Measurements from ENCODE around the gene RBM4. TPM values are rescaled to one million over a fixed set of nuclear protein-coding genes. Genes with fewer than 3 reads are reported as not detected.

Gene RBM4
- total and polyA plus RNA-seq, 9 of the 15 experiments (the other 6 are each of a cell fraction or from before 2014, with no cell fraction given), result 81.6 to 233 (median 122) TPM

DNA sequence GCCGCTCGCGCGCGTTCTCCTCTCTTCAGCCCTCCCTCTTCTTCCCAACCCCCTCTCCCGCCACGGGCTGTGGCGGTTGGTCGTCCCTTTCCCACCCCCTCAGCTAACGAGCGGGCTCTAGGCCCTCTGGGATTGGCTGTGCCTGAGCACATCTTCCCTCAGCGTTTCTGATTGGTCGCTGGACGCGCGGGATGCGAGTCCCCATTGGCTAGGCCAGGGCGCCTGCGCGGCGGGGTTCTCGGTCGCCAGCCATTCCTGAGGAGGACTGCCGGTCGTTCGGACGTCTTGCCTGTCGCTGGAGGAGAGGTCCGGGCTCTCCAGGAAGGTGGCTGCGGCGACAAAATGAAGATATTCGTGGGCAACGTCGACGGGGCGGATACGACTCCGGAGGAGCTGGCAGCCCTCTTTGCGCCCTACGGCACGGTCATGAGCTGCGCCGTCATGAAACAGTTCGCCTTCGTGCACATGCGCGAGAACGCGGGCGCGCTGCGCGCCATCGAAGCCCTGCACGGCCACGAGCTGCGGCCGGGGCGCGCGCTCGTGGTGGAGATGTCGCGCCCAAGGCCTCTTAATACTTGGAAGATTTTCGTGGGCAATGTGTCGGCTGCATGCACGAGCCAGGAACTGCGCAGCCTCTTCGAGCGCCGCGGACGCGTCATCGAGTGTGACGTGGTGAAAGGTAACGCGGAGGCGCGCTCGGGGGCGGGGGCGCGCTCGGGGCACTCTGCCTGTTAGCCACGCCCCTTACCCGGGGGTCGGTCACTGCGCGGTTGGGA is 21.9 kb upstream of the RBM4 start, which contains the start of gene RBM14:
Gene RBM14 (plus strand): TSS at position 252 of the 776 bp plus-strand sequence. CDS start 91 bp downstream, at position 343.
- intact Hi-C loops (cut with micrococcal nuclease), result loop anchor here (1.0 kb wide), 1 partner anchor 23 kb away; the partner anchor contains the start of genes CCDC87 and CCS
- under 1% methylated on average over 74 of the region's 90 CpGs for WGBS (ENCODE audit: insufficient coverage, low coverage, missing lambda C conversion rate)
- TSS peak; percentile 51 for BruUV-seq (replicated peaks)
- DNase-seq (ENCODE audit: extremely low read depth in 1 of 4, low spot score in 3 of 4), result peak; percentile 99 to 100 (median 100)
- peak; percentile 97 for FAIRE-seq
- H3K9me3 ChIP-seq (replicated peaks; ENCODE audit: control insufficient read depth, insufficient read depth, low read depth, low read length), result no peaks in the 10 kb centered on the region
- H3K9me1 ChIP-seq (ENCODE audit: control insufficient read depth, insufficient read depth, low read length), result no peaks in the 10 kb centered on the region
- in situ Hi-C loops (cut with MboI), result no loop called here
- CTCF ChIA-PET (ENCODE audit: low intra/inter-chr PET ratio), result no interaction called here
- peak within 1 kb of the TSS; percentile 97 to 100 for H3K9ac ChIP-seq (ENCODE audit: insufficient read depth in 1 of 2, low read depth in 2 of 2, low read length in 2 of 2)
- H3K4me1 ChIP-seq (replicated peaks in 1 of 2; ENCODE audit: control insufficient read depth in 2 of 2, insufficient read depth in 2 of 2, low read length in 2 of 2), result peaks cover 21 to 31% of the 10 kb centered on the region in 2 experiments
- POLR2A ChIA-PET, result interaction anchor here (0.6 to 14.0 kb wide), 10 partner anchors 12 to 359 kb away, joined by 3 to 387 read pairs (median 4); partner anchors contain the start of genes RBM4 and RBM4B
- peak within 1 kb of the TSS; percentile 97 for H3K4me2 ChIP-seq (ENCODE audit: insufficient read depth, low read length)
- H3K27ac ChIP-seq (ENCODE audit: extremely low read depth, low read depth, low read length), result peak within 1 kb of the TSS; percentile 99
- H4K20me1 ChIP-seq (replicated peaks; ENCODE audit: control insufficient read depth, insufficient read depth, low read length), result peaks cover 42% of the 10 kb centered on the region
- H3K79me2 ChIP-seq (ENCODE audit: control insufficient read depth, insufficient read depth, low read length), result peaks cover 66% of the 10 kb centered on the region
- H2AFZ ChIP-seq (ENCODE audit: low read depth, low read length), result peak within 1 kb of the TSS; percentile 96
- H3K4me3 ChIP-seq, result peak within 1 kb of the TSS; percentile 94
- H3K27me3 ChIP-seq (ENCODE audit: control insufficient read depth in 2 of 2, insufficient read depth in 2 of 2, low read length in 2 of 2), result no peaks in the 10 kb centered on the region
- ATAC-seq, result peak; percentile 98
- peaks cover 41% of the 10 kb centered on the region for H3K36me3 ChIP-seq (ENCODE audit: control insufficient read depth, insufficient read depth, low read length)
- TF ChIP-seq ZNF717 (CRISPR knock-in tag; IDR thresholded peaks at IDR 0.05) (0 out of 2 replicates have a peak, but pooled peaks have one; percentile 46), SIX5 (IDR thresholded peaks at IDR 0.05; ENCODE audit: borderline replicate concordance in 1 of 2, insufficient read depth in 1 of 2, low read depth in 1 of 2, low read length in 2 of 2) (no peak), CBFA2T3 (IDR thresholded peaks at IDR 0.05) (no peak), ZNF408 (CRISPR knock-in tag; IDR thresholded peaks at IDR 0.05; ENCODE audit: low read depth) (no peak), KDM4B (IDR thresholded peaks at IDR 0.05; ENCODE audit: borderline replicate concordance in 2 of 2, low read depth in 1 of 2) (no peak), MCM5 (IDR thresholded peaks at IDR 0.05; ENCODE audit: low read depth) (no peak), EP400 (IDR thresholded peaks at IDR 0.05) (peak; percentile 96), CCAR2 (IDR thresholded peaks at IDR 0.05; ENCODE audit: low read depth, low read length) (no peak), KDM2B (CRISPR knock-in tag; IDR thresholded peaks at IDR 0.05) (no peak), ZNF764 (CRISPR knock-in tag; IDR thresholded peaks at IDR 0.05; ENCODE audit: low read depth) (no peak)
- TF ChIP-seq, protein P1, sequence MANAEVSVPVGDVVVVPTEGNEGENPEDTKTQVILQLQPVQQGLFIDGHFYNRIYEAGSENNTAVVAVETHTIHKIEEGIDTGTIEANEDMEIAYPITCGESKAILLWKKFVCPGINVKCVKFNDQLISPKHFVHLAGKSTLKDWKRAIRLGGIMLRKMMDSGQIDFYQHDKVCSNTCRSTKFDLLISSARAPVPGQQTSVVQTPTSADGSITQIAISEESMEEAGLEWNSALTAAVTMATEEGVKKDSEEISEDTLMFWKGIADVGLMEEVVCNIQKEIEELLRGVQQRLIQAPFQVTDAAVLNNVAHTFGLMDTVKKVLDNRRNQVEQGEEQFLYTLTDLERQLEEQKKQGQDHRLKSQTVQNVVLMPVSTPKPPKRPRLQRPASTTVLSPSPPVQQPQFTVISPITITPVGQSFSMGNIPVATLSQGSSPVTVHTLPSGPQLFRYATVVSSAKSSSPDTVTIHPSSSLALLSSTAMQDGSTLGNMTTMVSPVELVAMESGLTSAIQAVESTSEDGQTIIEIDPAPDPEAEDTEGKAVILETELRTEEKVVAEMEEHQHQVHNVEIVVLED (CRISPR knock-in tag; IDR thresholded peaks at IDR 0.05), result no peak; the same call in 1 of the 2 replicates
- TF ChIP-seq, protein P2, sequence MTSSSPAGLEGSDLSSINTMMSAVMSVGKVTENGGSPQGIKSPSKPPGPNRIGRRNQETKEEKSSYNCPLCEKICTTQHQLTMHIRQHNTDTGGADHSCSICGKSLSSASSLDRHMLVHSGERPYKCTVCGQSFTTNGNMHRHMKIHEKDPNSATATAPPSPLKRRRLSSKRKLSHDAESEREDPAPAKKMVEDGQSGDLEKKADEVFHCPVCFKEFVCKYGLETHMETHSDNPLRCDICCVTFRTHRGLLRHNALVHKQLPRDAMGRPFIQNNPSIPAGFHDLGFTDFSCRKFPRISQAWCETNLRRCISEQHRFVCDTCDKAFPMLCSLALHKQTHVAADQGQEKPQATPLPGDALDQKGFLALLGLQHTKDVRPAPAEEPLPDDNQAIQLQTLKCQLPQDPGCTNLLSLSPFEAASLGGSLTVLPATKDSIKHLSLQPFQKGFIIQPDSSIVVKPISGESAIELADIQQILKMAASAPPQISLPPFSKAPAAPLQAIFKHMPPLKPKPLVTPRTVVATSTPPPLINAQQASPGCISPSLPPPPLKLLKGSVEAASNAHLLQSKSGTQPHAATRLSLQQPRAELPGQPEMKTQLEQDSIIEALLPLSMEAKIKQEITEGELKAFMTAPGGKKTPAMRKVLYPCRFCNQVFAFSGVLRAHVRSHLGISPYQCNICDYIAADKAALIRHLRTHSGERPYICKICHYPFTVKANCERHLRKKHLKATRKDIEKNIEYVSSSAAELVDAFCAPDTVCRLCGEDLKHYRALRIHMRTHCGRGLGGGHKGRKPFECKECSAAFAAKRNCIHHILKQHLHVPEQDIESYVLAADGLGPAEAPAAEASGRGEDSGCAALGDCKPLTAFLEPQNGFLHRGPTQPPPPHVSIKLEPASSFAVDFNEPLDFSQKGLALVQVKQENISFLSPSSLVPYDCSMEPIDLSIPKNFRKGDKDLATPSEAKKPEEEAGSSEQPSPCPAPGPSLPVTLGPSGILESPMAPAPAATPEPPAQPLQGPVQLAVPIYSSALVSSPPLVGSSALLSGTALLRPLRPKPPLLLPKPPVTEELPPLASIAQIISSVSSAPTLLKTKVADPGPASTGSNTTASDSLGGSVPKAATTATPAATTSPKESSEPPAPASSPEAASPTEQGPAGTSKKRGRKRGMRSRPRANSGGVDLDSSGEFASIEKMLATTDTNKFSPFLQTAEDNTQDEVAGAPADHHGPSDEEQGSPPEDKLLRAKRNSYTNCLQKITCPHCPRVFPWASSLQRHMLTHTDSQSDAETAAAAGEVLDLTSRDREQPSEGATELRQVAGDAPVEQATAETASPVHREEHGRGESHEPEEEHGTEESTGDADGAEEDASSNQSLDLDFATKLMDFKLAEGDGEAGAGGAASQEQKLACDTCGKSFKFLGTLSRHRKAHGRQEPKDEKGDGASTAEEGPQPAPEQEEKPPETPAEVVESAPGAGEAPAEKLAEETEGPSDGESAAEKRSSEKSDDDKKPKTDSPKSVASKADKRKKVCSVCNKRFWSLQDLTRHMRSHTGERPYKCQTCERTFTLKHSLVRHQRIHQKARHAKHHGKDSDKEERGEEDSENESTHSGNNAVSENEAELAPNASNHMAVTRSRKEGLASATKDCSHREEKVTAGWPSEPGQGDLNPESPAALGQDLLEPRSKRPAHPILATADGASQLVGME (CRISPR knock-in tag; IDR thresholded peaks at IDR 0.05), result no peak
- TF ChIP-seq, protein P3, sequence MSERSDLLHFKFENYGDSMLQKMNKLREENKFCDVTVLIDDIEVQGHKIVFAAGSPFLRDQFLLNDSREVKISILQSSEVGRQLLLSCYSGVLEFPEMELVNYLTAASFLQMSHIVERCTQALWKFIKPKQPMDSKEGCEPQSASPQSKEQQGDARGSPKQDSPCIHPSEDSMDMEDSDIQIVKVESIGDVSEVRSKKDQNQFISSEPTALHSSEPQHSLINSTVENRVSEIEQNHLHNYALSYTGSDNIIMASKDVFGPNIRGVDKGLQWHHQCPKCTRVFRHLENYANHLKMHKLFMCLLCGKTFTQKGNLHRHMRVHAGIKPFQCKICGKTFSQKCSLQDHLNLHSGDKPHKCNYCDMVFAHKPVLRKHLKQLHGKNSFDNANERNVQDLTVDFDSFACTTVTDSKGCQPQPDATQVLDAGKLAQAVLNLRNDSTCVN (CRISPR knock-in tag; IDR thresholded peaks at IDR 0.05), result no peak
